SK-MEL-5 (cell line): ENCODE data around the gene ACTL8. TPM values are rescaled to one million over a fixed set of nuclear protein-coding genes. Genes with fewer than 3 reads are reported as not detected.

Experiments
- DNase-seq: peaks from one replicate; pipeline ENCODE4 v3.0.0-alpha.2; 2016; ENCODE audit warnings: low read depth, low spot score
- in situ Hi-C: cut with HindIII; loops from 2 replicates; pipeline ENCODE4 v1.10.0; 2016; ENCODE audit warnings: low sequenced_read_pairs, high pct_unique_total_duplicates, low pct_unique_long_range_greater_than_20kb
- total RNA-seq: library from RNA; depleted of rRNA; stranded (reverse); fragments of >200 nt; shearing (Covaris generic); gene quantifications from 2 replicates; pipeline ENCODE4 v1.2.3, GENCODE V29; 2014

Gene ACTL8
- total RNA-seq, 1 experiment from 2014 or later: 0.40 TPM

GRCh38 chr1:17790383-17791054 is 35.4 kb downstream of the ACTL8 start:
- in situ Hi-C loops: no loop called here
- no peak for DNase-seq

- DNase-seq: no peak
- in situ Hi-C loops: no loop called here
Measured at GRCh38 chr1:17791055-17791390, 35.9 kb downstream of the ACTL8 start.

- in situ Hi-C loops: no loop called here
Measured at GRCh38 chr1:17791480-17791879, 36.3 kb downstream of the ACTL8 start.

GRCh38 chr1:17792421-17792820 is 37.3 kb downstream of the ACTL8 start:
- in situ Hi-C loops: no loop called here

More at GRCh38 chr1:17791480-17791879, 36.3 kb downstream of the ACTL8 start:
- DNase-seq: no peak

GRCh38 chr1:17795081-17795809 is 40.1 kb downstream of the ACTL8 start:
- DNase-seq: no peak
- in situ Hi-C loops: no loop called here

More at GRCh38 chr1:17792421-17792820, 37.3 kb downstream of the ACTL8 start:
- DNase-seq: no peak

GRCh38 chr1:17795836-17796645 is 40.9 kb downstream of the ACTL8 start:
- in situ Hi-C loops: no loop called here
- DNase-seq: no peak

- in situ Hi-C loops: no loop called here
- no peak for DNase-seq
Measured at GRCh38 chr1:17797478-17797877, 42.3 kb downstream of the ACTL8 start.

GRCh38 chr1:17798011-17798410 is 42.9 kb downstream of the ACTL8 start:
- no peak for DNase-seq
- in situ Hi-C loops: no loop called here

- in situ Hi-C loops: no loop called here
- DNase-seq: no peak
Measured at GRCh38 chr1:17798799-17799382, 43.8 kb downstream of the ACTL8 start.

- no peak for DNase-seq
- in situ Hi-C loops: no loop called here
Measured at GRCh38 chr1:17799642-17800041, 44.5 kb downstream of the ACTL8 start.

GRCh38 chr1:17802164-17802563 is 47.0 kb downstream of the ACTL8 start:
- in situ Hi-C loops: no loop called here

GRCh38 chr1:17802945-17803344 is 47.8 kb downstream of the ACTL8 start:
- no peak for DNase-seq
- in situ Hi-C loops: no loop called here

More at GRCh38 chr1:17802164-17802563, 47.0 kb downstream of the ACTL8 start:
- peak; percentile 37 for DNase-seq

GRCh38 chr1:17805869-17806684 is 50.9 kb downstream of the ACTL8 start:
- no peak for DNase-seq
- in situ Hi-C loops: no loop called here

GRCh38 chr1:17808816-17809215 is 53.7 kb downstream of the ACTL8 start:
- in situ Hi-C loops: no loop called here
- DNase-seq: no peak

GRCh38 chr1:17810668-17811067 is 55.5 kb downstream of the ACTL8 start:
- in situ Hi-C loops: no loop called here
- no peak for DNase-seq

- in situ Hi-C loops: no loop called here
- no peak for DNase-seq
Measured at GRCh38 chr1:17816511-17816910, 61.4 kb downstream of the ACTL8 start.

GRCh38 chr1:17819129-17819802 is 64.1 kb downstream of the ACTL8 start:
- in situ Hi-C loops: no loop called here
- no peak for DNase-seq
